OCI-LY1 (cell line): ENCODE measurements around the gene ZNF804B.

ENCODE experiments used
- EZH2 ChIP-seq: fragments of 200-600 bp; sonication (generic), shearing (Covaris generic); IDR thresholded peaks from 2 replicates; pipeline ENCODE4 v1.8.0; 2017; ENCODE audit warnings: borderline replicate concordance, mixed run types, mild to moderate bottlenecking, antibody characterized with exemption, low read length, moderate library complexity, mixed read lengths
- TF ChIP-seq, protein P1 (sequence below): fragments of 200-600 bp; sonication (generic), shearing (Covaris generic); IDR thresholded peaks from 2 replicates; pipeline ENCODE4 v1.5.1; 2017; ENCODE audit warnings: mild to moderate bottlenecking, antibody characterized with exemption, low read length, moderate library complexity, mixed read lengths

- TF ChIP-seq, protein P1, sequence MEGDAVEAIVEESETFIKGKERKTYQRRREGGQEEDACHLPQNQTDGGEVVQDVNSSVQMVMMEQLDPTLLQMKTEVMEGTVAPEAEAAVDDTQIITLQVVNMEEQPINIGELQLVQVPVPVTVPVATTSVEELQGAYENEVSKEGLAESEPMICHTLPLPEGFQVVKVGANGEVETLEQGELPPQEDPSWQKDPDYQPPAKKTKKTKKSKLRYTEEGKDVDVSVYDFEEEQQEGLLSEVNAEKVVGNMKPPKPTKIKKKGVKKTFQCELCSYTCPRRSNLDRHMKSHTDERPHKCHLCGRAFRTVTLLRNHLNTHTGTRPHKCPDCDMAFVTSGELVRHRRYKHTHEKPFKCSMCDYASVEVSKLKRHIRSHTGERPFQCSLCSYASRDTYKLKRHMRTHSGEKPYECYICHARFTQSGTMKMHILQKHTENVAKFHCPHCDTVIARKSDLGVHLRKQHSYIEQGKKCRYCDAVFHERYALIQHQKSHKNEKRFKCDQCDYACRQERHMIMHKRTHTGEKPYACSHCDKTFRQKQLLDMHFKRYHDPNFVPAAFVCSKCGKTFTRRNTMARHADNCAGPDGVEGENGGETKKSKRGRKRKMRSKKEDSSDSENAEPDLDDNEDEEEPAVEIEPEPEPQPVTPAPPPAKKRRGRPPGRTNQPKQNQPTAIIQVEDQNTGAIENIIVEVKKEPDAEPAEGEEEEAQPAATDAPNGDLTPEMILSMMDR, result no peak
- TF ChIP-seq EZH2, result no peak
Observed at GRCh38 chr7:89094269-89094668, 334.8 kb downstream of the ZNF804B start.
